H1 (cell line): Measurements from ENCODE around the gene CRYBG1. TPM values are rescaled to one million over a fixed set of nuclear protein-coding genes. Genes with fewer than 3 reads are reported as not detected.

Source experiments
- CBX5 ChIP-seq: fragments of 300-800, 300-1000 bp; sonication (generic); IDR thresholded peaks from 2 replicates; pipeline ENCODE4 v1.7.1; 2016; ENCODE audit warnings: antibody characterized with exemption, low read length, low read depth
- CHD2 ChIP-seq: IDR thresholded peaks from 2 replicates; pipeline ENCODE4 v1.6.1; 2012; ENCODE audit warnings: low read length, improper control_type of control experiment
- CTBP2 ChIP-seq: IDR thresholded peaks from 2 replicates; pipeline ENCODE4 v1.7.0; 2011; ENCODE audit warnings: borderline replicate concordance, mild to moderate bottlenecking, moderate library complexity, mixed read lengths, low read length; ENCODE audit not compliant: insufficient read depth, insufficient read length
- FOSL1 ChIP-seq: IDR thresholded peaks from 2 replicates; pipeline ENCODE4 v1.6.1; 2011; ENCODE audit warnings: mild to moderate bottlenecking, low read depth, low read length, moderate library complexity; ENCODE audit not compliant: insufficient read depth
- JUN ChIP-seq: IDR thresholded peaks from 2 replicates; pipeline ENCODE4 v1.6.1; 2011; ENCODE audit warnings: low read depth, mild to moderate bottlenecking, improper control_type of control experiment, low read length
- KDM5A ChIP-seq: fragments of 200-600 bp; IDR thresholded peaks from 2 replicates; pipeline ENCODE4 v1.7.1; 2012; ENCODE audit warnings: mild to moderate bottlenecking, low read length, inconsistent platforms, mixed read lengths
- POLR2AphosphoS5 ChIP-seq: IDR thresholded peaks from 2 replicates; pipeline ENCODE4 v1.6.1; 2011; ENCODE audit warnings: low read depth, low read length
- SIX5 ChIP-seq: IDR thresholded peaks from 2 replicates; pipeline ENCODE4 v1.6.1; 2011; ENCODE audit warnings: mild to moderate bottlenecking, low read depth, low read length
- TAF7 ChIP-seq: optimal IDR thresholded peaks from 2 replicates; pipeline ENCODE3; 2011; ENCODE audit warnings: low read depth, mild to moderate bottlenecking, inconsistent platforms, low read length, moderate library complexity, borderline replicate concordance
- polyA plus RNA-seq, 7 experiments: library from polyadenylated mRNA; depleted of rRNA in 3 of 7; stranded (reverse) in 5 of 7; unstranded in 2 of 7; fragments of >200 nt in 5 of 7; fragments of 200-250 nt in 2 of 7; gene quantifications; 1 replicate in 5 of 7; 2 replicates in 1 of 7; 4 replicates in 1 of 7; pipeline versions ENCODE4 v1.2.1 to v1.2.3, GENCODE V29; 2011 to 2013; ENCODE audit warnings: missing spikeins in 2 of 7, mixed read lengths in 2 of 7
- total RNA-seq: library from RNA; stranded (reverse); fragmentation: NEBNext Ultra II Directional; extraction: Animal tissue kit (Norgen Biotek cat#: 25700); gene quantifications from 2 replicates; pipeline ENCODE4 v1.2.1, GENCODE V29; 2021

Gene CRYBG1
- total and polyA plus RNA-seq, 2 of the 8 experiments (the other 6 are each of a cell fraction or from before 2014, with no cell fraction given), result 2.2 to 11.6 TPM

GRCh38 chr6:106434530-106434929 is 74.0 kb downstream of the CRYBG1 start (continued):
- TF ChIP-seq CHD2 (no peak), CTBP2 (no peak), TAF7 (no peak), KDM5A (no peak), SIX5 (no peak), CBX5 (no peak), POLR2AphosphoS5 (no peak), FOSL1 (no peak), JUN (no peak)
- TF ChIP-seq, all 59 proteins: peak for 0
